ENCODE measurements around the gene NOXO1.
"Not testable (repeated sequence)": the region's sequence is repeated elsewhere in the genome, so short reads cannot be mapped to it uniquely, and the experiment has no call there.

The NOXO1 gene

DNA sequence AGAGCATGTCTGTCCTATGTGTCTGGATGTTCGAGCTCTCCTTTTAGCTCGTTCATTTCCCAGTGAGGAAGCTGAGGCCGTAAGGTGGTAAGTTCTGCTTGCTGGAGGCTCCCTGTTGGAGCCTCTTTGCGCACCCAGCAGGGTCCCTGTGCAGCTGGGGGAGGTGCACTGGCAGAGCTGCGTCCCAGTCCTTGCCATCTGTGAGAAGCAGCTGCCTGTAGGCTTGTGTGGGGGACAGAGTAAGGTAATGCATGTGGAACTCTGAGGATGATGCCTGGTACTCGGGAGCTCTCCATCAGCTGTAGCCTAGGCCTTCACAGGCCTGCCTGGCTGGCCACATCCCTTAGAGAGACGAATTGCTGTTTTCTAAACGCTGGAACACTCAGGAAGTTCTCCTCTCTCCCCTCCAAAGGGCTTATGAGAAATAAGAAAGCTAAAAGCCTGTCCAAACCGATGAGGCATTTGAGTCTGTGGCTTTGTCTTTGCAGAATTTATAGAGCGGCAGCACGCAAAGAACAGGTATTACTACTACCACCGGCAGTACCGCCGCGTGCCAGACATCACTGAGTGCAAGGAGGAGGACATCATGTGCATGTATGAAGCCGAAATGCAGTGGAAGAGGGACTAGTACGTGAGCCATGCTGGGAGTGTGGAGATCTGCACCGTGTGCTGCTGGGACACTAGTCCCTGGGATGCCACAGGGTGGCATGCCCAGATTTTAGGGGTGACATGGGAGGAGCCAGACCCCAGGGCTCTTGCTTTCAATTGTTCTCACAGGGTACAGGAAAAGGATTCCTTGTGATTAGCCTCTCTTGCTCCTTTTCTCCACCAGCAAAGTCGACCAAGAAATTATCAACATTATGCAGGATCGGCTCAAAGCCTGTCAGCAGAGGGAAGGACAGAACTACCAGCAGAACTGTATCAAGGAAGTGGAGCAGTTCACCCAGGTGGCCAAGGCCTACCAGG is 20.3 kb downstream of the NOXO1 start:
- peak; percentile 40 for DNase-seq

DNA sequence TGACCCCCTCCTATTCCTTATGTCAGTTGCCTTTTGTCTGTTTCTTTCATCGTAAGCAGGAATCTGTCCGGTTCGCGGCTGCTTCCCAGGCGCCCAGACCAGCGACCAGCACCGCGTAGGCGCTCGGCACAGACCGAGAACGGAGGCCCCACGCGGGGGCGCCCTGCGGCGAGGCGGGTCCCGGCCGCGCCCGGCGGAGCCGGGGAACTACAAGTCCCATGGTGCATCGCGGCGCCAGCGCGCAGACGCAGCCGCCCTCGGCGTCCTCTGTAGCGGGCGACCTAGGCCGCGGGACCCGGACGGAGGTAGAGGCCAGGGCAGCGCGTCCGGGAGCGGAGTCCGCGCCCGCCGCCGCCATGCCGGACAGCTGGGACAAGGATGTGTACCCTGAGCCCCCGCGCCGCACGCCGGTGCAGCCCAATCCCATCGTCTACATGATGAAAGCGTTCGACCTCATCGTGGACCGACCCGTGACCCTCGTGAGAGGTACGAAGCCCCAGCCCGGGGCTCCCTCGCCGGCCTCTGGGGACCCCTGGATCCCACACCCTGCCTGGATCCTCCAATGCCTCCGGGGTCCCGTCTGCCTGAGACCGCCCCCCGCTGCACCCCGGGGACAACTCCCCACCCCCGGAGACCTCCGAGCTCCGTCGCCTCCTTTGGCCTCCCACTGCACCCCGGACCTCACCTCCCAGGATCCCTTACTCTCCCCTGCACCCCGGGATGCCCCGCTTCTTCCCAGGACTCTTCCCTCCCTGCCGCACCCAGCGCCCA is 21.8 kb downstream of the NOXO1 start, which contains the start of gene NDUFB10:
NDUFB10 (plus strand) TSS at position 270 of the 771 bp plus-strand sequence; CDS start at position 357, 87 bp downstream.
- peak; percentile 87 for DNase-seq

DNA sequence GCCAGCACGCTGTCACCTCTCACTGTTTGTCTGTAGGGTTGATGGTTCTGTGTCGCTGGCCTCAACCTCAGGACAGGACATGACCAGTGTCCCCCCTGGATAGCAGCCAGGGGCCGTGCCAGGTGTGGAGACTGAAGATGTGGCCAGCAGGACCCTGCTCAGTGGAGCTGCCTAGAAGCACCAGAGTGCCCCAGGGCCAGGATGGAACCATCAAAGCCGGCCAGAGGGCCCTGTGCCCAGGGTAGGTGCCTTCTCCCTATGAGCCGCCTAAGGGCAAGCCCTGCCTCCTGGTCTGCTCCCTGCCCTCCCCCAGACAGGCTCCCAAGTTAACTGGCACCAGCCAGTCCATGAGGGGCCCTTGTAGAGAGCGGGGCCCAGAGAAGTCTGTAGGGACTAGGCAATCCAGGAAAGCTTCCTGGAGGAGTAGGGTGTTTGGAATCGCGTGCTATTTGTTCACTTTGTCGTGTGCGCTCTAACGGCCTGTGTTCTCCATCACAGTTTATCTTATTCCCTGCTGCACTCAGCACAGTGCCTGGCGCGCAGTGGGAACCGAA is 22.5 kb downstream of the NOXO1 start:
- DNase-seq, result no peak

DNA sequence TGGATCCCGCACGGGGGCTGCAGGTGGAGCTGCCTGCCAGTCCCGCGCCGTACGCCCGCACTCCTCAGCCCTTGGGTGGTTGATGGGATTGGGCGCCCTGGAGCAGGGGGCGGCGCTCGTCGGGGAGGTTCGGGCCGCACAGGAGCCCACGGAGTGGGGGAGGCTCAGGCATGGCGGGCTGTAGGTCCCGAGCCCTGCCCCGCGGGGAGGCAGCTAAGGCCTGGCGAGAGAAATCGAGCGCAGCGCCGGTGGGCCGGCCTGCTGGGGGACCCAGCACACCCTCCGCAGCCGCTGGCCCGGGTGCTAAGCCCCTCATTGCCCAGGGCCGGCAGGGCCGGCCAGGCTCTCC is 23.2 kb downstream of the NOXO1 start:
- not testable (repeated sequence) for DNase-seq

DNA sequence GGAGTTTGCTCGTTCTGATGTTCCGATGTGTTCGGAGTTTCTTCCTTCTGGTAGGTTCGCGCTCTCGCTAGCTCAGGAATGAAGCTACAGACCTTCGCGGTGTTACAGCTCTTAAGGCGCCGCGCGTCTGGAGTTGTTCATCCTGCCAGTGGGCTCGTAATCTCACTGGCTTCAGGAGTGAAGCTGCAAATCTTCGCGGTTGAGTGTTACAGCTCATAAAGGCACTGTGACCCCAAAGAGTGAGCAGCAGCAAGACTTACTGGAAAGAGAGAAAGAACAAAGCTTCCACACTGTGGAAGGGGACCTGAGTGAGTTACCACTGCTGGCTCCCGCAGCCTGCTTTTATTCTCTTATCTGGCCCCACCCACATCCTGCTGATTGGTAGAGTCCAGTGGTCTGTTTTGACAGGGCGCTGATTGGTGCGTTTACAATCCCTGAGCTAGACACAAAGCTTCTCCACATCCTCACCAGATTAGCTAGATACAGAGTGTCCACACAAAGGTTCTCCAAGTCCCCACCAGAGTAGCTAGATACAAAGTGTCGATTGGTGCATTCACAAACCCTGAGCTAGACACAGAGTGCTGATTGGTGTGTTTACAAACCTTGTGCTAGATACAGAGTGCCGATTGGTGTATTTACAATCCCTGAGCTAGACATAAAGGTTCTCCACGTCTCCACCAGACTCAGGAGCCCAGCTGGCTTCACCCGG is 23.7 kb downstream of the NOXO1 start:
- not testable (repeated sequence) for DNase-seq

DNA sequence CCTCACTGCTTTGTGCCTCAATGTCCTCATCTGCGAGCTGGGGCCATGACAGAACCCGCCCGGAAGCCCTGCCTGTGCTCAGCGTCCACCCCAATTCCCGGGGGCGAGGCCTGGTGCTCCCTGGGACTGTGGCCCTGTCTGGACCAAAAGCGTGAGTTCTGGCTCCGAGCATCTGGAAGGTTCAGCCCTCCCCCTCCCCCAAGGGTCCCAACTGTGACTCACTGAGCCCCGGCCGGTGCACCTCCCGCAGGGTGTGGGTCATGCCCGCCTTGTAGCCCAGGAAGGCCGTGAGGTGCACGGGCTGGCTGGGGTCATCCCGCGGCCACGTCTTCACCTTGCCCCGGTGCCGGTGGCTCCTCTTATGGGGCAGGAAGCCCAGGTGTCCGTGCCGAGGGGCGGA is 27.5 kb downstream of the NOXO1 start:
- DNase-seq, result no peak

DNA sequence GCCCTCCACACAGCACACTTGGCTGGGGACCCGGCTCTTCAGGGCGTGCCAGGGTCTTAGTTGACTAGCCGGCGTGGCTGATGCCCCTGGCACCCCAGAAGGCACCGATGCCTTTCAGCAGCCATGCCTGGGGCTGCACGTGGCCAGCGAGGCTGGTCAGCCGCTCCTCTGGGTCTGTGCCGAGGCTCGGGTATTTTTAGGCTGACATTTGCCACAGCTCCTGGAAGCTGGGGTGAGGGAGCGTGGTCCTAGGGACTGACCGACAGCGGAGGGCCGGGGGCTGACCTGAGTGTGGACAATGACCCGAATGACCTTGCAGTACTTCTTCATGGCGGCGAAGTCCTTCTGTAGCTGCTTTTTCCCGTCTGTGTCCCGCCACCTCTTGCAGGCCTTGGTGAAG is 30.7 kb downstream of the NOXO1 start:
- no peak for DNase-seq

DNA sequence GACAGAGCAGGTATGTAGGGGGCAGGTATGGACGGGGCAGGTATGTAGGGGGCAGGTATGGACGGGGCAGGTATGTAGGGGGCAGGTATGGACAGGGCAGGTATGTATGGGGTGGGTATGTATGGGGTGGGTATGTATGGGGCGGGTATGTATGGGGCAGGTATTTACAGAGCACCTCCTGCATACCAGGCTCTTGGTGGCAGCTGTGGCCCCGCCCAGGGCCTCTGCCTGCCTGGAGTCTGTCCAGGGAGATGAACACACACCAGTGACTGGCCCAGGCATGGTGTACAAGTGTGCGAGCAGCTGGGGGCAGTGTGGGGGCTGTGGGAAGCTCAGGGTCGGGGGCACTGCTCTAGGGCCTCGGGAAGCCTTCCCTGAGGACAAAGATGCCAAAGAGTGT is 31.2 kb downstream of the NOXO1 start:
- no peak for DNase-seq

DNA sequence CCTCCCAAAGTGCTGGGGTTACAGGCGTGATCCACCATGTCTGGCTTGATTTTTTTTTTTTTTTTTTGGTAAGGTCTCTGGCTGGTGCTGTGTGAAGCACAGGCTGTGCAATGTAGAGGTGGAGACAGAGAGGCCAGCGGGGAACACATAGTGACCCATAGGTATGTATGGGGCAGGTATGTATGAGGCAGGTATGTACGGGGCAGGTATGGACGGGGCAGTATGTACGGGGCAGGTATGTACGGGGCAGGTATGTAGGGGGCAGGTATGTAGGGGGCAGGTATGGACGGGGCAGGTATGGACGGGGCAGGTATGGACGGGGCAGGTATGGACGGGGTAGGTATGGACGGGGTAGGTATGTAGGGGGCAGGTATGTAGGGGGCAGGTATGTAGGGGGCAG is 31.8 kb downstream of the NOXO1 start:
- no peak for DNase-seq

DNA sequence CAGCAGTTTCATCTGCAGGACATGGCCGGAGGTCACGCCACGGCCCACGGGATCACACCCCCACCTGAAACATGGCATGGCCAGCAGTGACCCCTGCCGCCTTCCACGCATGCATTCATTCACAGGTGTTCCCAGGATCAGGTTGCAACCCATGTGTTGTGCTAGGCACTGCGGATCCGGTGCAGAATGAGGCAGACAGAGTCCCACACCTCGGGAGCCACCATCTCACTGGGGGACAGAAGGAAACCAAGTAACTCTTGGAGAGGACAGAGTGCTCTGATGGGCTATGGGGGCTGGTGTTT is 33.9 kb downstream of the NOXO1 start:
- no peak for DNase-seq

DNA sequence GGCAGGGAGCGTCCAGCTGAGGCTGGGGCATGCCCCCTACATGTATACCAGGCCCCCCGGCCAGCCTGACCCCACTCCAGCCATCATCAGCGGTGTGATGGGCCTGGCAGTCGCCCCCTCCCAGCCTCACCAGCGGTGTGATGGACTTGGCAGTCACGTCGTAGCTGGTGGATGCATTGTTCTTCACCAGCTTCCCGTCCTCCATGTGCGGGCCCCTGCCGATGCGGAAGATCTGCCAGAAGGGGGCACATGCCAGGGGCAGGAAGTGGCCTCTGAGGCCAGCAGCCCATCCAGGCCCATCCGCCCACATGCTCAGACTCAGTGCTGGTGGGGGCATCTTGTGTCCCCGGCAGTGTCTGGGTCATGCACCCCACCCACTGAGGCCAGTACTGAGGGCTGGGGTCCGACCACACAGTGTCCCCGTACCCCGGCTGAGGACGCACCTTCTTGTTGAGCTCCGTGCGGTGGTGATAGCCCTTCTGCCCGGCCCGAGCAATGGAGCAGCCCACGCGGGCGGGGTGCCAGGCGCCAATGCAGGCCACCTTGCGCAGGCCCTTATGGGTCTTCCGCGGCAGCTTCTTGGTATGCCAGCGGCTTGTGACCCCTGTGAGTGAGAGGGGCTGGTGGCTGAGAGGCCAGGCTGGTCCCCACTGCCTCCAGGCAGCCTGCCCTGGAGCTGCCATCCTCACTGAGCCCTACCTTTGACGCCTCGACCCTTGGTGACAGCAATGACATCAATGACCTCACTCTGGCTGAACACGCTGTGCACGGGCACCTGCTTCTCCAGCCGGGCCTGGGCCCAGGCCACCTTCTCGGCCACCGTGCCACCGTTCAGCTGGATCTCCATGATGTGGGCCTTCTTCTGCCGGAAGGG is 34.5 kb downstream of the NOXO1 start:
- no peak for DNase-seq

DNA sequence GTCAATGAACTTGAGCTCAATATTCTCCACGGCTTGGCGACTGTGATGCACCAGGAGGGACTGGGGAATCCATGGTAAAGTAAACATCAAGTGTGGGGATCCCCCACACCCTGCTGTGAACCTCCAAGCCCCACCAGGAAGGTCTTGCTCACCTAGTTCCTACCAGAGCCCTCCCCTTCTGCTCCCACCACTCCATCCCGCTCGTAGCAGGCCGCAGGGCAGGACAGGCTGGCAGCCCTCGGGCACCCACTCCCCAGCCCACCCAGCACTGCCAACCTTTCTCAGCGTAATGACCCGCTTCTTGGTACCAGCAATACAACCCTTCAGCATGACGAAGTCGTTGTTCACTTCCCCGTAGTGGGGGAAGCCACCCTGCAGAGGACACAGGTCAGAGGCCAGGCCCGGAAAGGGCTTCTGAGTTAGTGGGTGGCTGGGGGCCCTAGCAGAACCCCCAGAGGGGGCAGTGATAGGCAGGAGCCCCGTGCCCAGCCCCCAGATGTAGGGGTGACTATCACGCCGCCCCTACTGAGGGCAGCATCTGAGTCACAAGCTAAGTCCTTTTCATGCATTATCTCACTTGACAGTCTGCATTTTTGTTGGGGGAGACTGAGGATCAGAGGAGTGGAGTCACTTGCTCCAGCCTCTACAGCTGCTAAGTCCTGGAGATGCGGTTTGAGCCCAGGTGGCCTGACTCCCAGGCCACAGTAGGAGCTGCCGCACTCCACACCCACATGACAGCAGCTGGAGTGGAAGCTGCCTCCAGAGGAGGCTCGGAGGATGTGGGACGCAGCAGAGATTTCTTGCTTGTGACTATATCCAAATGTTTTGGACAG is 35.5 kb downstream of the NOXO1 start:
- no peak for DNase-seq

DNA sequence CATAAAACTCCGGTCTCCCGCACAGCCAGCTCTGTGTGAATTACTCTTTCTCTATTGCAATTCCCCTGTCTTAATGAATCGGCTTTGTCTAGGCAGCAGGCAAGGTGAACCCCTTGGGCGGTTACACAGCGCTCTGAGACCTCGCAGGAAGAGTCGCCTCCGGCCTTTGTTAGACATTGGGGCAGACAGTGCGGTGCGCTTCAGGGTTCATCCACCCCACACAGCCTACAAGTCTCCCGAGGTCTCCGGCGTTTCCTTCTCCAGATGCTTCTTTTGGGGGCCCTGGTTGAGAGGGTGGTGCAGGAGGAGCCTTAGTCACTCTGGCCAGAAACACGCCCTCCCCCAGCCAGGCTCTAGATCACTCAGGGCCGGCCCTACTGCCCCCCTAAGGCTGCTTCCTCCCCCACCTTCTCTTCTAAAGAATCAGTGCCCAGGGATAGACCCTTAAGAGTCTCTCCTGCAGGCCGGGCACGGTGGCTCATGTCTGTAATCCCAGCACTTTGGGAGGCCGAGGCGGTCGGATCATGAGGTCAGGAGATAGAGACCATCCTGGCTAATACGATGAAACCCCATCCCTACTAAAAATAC is 36.6 kb downstream of the NOXO1 start:
- no peak for DNase-seq

DNA sequence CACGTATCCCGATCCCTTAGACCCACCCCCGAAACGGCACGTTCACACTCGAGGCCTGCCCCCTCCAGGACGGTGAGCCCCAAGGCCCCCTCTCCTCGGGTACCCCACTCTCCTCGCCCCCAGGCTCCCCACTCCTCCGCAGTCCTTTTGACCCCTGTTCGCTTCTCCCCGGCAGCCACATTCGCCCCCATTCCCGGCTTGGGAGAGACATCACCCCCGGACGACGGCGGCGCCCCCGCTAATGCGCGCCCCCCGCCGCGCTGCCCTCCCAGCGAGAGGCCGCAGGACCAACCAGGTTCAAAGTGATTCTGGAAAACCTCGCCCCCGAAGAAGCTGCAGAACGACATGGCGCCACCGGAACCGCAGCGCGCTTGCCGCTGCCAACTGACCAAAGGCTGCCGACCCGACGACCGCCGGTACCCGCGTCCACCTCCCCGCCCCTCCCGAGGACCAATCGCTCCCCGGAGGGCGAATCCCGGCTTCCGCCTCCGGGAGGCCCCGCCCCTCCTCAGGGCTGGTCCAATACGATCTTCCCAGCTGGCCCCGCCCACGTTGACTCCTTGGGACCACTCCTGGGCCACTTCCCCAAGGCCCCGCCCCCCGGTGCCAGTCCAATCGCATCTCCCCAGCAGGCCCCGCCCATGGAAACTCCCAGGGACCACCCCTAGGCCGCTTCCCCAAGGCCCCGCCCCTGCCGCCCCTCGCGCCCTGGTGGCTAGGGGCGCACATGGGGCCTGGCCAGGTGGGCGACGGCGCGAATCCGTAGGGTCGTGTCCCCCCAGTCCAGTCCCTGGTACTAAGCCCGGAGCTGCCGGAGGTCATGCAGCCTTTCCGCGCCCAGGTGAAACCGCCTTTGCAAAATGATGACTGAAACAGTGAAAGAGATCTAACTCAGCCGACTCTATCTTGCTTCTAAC is 38.2 kb downstream of the NOXO1 start, which contains the start of gene MSRB1:
MSRB1 (minus strand) TSS at position 390 of the 917 bp plus-strand sequence; CDS start at position 347, 43 bp downstream.
- DNase-seq, result peak; percentile 99

DNA sequence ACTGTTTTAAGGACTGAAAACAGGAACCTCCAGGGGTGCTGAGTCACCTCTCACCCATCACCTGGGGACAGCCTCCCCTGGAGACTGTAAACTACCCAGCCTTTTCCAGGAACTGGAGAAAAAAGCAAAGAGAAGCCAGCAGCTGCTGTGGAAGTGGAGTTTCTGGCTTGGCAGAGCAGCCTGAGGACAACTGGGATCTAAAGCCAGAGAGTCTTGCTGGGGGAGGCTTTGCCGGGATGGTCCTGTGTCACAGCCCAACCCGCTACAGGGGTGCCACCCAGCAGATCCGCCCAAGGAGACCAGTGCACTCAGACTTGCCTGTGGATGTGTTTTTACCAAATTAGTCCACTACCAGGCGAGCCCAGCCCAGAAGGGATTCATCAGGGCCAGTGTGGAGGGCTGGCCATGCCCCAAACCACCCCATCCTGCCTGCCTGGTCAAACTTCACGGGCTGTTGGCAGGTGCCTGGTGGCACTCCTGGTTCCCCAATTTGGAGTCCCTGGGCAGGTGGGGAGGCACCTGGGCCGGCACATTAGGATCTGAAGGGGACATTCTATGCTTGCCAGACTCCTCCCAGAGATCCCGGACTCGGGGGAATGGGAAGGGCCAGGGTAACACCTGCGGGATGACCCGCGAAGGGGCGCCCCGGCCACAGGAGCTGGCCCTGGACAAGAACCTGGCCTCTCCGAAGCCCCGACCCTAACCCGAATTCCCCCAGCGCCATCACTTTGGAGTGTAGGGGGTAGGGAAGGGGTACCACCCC is 39.0 kb downstream of the NOXO1 start:
- DNase-seq, result no peak

DNA sequence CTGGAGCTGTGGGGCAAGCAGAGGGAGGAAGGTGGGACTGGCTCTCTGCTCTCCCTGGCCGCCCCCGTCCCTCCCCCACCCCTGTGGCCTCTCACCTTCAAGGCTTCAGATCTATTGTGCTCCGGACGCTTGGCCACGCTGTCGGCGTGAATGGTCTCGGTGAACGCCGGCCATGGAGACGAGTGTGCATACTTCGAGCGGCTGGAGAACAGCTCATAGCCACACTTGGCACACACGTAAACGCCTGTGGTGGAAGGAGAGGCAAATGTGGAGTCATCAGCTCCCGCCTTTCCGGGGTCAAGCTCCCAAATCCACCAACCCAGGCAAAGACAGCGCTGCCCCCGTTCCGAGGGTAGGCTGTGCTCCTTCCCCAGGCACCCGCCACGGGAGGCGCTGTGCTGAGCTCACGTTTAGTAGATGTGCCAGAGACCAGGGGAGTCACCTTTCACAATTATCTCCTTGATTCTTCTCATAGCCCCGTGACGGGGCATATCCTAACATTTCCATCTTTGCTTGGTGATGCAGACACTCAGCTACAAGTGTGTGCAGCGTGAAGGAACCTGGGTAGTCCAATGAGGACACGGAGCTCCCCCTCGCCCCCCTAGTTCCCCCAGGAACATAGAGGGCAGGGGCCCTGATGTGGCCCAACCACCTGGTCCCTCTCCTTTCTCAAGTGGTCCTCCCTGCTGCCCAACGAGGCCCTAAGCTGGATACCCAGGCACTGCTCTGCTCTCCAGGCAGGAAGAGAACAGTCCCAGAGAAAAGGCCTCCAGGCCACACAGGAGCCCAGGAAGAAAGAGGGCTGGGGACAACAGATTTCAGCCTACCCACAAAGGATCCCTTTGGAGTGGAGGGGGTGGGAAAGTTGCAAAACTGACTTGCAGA is 39.9 kb downstream of the NOXO1 start:
- DNase-seq, result no peak

DNA sequence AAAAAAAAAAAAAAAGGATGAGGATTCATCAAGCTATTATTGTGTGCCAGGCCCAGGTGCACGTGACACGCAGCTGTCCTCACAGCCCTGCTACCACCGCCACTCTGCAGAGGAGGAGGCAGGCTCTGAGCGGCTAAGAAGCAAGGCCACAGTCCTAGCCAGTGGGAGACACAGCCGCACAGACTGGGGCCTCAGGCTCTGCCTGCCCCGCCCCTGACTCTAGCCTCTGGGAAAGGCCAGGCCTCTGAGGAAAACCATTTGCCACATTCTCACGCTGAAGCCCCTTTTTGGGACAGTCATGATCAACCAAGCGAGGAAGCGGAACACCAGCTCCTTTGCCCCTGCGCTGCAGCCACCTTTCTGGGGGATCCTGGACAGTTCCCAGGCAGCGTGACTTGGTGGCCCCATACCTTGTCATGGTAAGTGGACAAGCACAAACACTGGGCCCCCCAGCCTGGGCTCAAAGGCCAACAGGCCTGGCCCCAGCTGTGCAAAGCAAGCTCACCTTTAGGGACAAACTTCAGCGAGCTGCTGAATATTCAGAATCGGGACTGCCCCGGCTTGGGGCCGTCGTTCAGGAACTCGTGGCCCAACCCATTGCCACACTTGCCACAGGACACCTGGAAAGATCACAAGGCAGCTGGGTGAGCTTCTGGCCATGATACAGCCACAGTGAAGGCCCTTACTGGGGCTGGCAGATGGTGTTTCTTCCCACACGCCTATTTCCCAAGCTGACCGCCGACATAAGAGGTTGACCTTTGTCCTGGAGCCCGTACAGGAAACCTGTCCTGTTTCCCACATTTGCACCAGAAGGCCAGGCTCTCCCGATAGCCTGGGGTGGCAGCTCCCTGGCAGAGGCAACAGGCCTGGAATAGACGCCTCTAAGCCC is 40.8 kb downstream of the NOXO1 start:
- no peak for DNase-seq
